Body of pancreas (tissue), 4 donors: ENCODE measurements around the gene TERB1. TPM values are rescaled to one million over a fixed set of nuclear protein-coding genes. Genes with fewer than 3 reads are reported as not detected.

Experiments used
- ATAC-seq: fragments of 150-250 bp; one replicate; pipeline ENCODE4 v1.9.1; 2016
- DNase-seq, 4 donors: peaks; one replicate each; pipeline ENCODE4 v3.0.0-alpha.2; 2019
- H3K27ac ChIP-seq, 4 donors: fragments of 200-600 bp; sonication (generic); 1 replicate in 3 of 4; 2 replicates in 1 of 4; pipeline versions ENCODE4 v1.5.1 to v1.6.1; 2016 to 2019; ENCODE audit warnings: mild to moderate bottlenecking in 1 of 4, mixed read lengths in 1 of 4, moderate library complexity in 1 of 4
- H3K27me3 ChIP-seq, 2 donors: fragments of 200-600 bp; sonication (generic); one replicate each; pipeline ENCODE4 v1.6.0; 2016; ENCODE audit warnings: mild to moderate bottlenecking in 1 of 2
- H3K36me3 ChIP-seq, 2 donors: fragments of 200-600 bp; sonication (generic); replicated peaks in 1 of 2; 2 replicates each; pipeline ENCODE4 v1.5.1; 2016; ENCODE audit warnings: low read depth in 2 of 2; ENCODE audit not compliant: insufficient read depth in 1 of 2
- H3K4me1 ChIP-seq: fragments of 200-600 bp; sonication (generic); one replicate; pipeline ENCODE4 v1.6.0; 2016
- H3K4me3 ChIP-seq, 2 donors: fragments of 200-600 bp; sonication (generic); 1 replicate in 1 of 2; 2 replicates in 1 of 2; pipeline ENCODE4 v1.5.1; 2016 to 2019
- H3K9me3 ChIP-seq, 3 donors: fragments of 200-600 bp; sonication (generic); 1 replicate in 2 of 3; 2 replicates in 1 of 3; pipeline ENCODE4 v1.5.1; 2016
- POLR2A ChIP-seq, 3 donors: fragments of 450-650 bp; IDR thresholded peaks; one replicate each; pipeline ENCODE4 v1.6.1; 2016; ENCODE audit warnings: antibody characterized with exemption in 3 of 3, mild to moderate bottlenecking in 2 of 3
- WGBS, 2 donors: methylation state at CpG; one replicate each; pipeline ENCODE4 v1.1.5; 2017; 5-methylcytosine and 5-hydroxymethylcytosine counted together
- intact Hi-C: fragments of 100-400 bp; cut with DNase I; formaldehyde crosslinking; loops from one replicate; pipeline ENCODE4 v1.15.1; 2023
- total RNA-seq, 2 donors: library from RNA; depleted of rRNA; stranded (reverse); fragments of >200 nt; gene quantifications; one replicate each; pipeline ENCODE4 v1.1.0, GENCODE V29; 2016
- TF ChIP-seq, protein P1 (sequence below), 7 experiments: fragments of 450-650 bp in 4 of 7; fragments of 200-600 bp in 3 of 7; sonication (generic) in 3 of 7; IDR thresholded peaks; one replicate each; pipeline ENCODE4 v1.5.1; 2016 to 2019; ENCODE audit warnings: antibody characterized with exemption in 7 of 7

TERB1 gene
- total RNA-seq, 2 donors from 2014 or later, result not detected

- DNase-seq (no peak), ATAC-seq (no peak)
- intact Hi-C loops, result no loop called here
- Histone ChIP-seq H3K4me3 (no peak overlapping the region), H3K36me3 (no peaks in the 10 kb centered on the region), H3K4me1 (no peaks in the 10 kb centered on the region), H3K27ac (no peak overlapping the region), H3K27me3 (no peaks in the 10 kb centered on the region), H3K9me3 (no peaks in the 10 kb centered on the region)
- TF ChIP-seq, protein P1, sequence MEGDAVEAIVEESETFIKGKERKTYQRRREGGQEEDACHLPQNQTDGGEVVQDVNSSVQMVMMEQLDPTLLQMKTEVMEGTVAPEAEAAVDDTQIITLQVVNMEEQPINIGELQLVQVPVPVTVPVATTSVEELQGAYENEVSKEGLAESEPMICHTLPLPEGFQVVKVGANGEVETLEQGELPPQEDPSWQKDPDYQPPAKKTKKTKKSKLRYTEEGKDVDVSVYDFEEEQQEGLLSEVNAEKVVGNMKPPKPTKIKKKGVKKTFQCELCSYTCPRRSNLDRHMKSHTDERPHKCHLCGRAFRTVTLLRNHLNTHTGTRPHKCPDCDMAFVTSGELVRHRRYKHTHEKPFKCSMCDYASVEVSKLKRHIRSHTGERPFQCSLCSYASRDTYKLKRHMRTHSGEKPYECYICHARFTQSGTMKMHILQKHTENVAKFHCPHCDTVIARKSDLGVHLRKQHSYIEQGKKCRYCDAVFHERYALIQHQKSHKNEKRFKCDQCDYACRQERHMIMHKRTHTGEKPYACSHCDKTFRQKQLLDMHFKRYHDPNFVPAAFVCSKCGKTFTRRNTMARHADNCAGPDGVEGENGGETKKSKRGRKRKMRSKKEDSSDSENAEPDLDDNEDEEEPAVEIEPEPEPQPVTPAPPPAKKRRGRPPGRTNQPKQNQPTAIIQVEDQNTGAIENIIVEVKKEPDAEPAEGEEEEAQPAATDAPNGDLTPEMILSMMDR (IDR thresholded peaks at IDR 0.05), result no peak
- TF ChIP-seq POLR2A (IDR thresholded peaks at IDR 0.05), result no peak
Measured at GRCh38 chr16:66776457-66776856, 24.9 kb downstream of the TERB1 start.

- DNase-seq (no peak), ATAC-seq (no peak)
- Histone ChIP-seq H3K27ac (no peak overlapping the region), H3K9me3 (no peaks in the 10 kb centered on the region), H3K27me3 (no peaks in the 10 kb centered on the region), H3K4me3 (no peak overlapping the region), H3K36me3 (no peaks in the 10 kb centered on the region), H3K4me1 (no peaks in the 10 kb centered on the region)
- intact Hi-C loops, result no loop called here
- 74 to 83% methylated on average over 2 of the region's 2 CpGs for WGBS, 2 donors
- TF ChIP-seq, protein P1 (IDR thresholded peaks at IDR 0.05), result no peak
- no peak for TF ChIP-seq POLR2A (IDR thresholded peaks at IDR 0.05)
Measured at GRCh38 chr16:66774981-66775380, 26.4 kb downstream of the TERB1 start.

DNA sequence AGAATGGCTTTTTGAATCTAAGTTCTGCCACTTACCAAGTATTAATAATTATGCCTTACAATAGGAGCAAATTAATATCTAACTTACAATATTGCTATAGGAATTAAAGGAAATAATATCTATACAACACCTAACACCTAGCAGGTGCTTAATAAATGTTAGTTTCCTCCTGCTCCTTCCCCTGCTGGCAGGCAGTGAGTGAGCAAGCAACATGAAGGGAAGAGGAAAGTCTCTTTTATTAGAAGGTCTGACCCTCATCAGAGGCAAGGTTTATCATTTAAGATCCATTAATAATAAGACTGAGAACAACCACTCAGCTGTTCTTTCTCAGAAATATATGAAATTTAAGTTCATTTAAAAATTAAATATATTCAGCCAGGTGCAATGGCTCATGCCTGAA lies 43.3 kb downstream of the TERB1 start:
- ATAC-seq, result no peak
- no peaks in the 10 kb centered on the region for H3K27me3 ChIP-seq
- H3K9me3 ChIP-seq, result no peaks in the 10 kb centered on the region
- DNase-seq, result no peak
- no peaks in the 10 kb centered on the region for H3K4me1 ChIP-seq
- H3K36me3 ChIP-seq, result no peaks in the 10 kb centered on the region
- intact Hi-C loops, result no loop called here
- no peak overlapping the region for H3K4me3 ChIP-seq
- no peak overlapping the region for H3K27ac ChIP-seq
- no peak for TF ChIP-seq POLR2A (IDR thresholded peaks at IDR 0.05)
- TF ChIP-seq, protein P1 (IDR thresholded peaks at IDR 0.05), result no peak

DNA sequence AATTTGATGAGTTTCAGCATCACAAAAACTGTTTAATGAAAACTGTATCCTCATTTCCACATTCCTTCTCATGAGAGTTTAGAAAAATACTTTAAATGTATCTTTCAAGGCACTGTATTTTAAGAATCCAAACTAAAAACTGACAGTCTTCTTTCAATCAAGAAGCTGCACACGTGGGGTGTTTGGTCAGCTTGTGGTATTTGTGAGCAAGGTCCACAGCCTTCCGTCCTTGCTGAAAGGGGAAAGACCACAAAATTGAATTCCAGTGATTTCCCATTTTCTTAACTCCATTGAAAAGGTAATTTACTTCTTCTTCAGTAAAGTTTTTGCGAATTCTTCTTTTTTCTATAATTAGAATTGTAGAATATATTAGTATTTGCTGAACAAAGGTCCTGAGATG lies 46.6 kb downstream of the TERB1 start:
- DNase-seq (no peak), ATAC-seq (no peak)
- H3K27me3 ChIP-seq, result no peaks in the 10 kb centered on the region
- no peak overlapping the region for H3K4me3 ChIP-seq
- H3K9me3 ChIP-seq, result no peaks in the 10 kb centered on the region
- WGBS, 2 donors, result 35 to 59% methylated on average over 3 of the region's 3 CpGs
- intact Hi-C loops, result no loop called here
- TF ChIP-seq, protein P1 (IDR thresholded peaks at IDR 0.05), result no peak
- TF ChIP-seq POLR2A (IDR thresholded peaks at IDR 0.05), result no peak
- H3K27ac ChIP-seq, result no peak overlapping the region
- no peaks in the 10 kb centered on the region for H3K36me3 ChIP-seq
- H3K4me1 ChIP-seq, result peaks cover 16% of the 10 kb centered on the region

GRCh38 chr16:66754211-66754610 lies 47.2 kb downstream of the TERB1 start:
- DNase-seq (no peak), ATAC-seq (no peak)
- TF ChIP-seq, protein P1 (IDR thresholded peaks at IDR 0.05), result no peak
- no peak for TF ChIP-seq POLR2A (IDR thresholded peaks at IDR 0.05)
- intact Hi-C loops, result no loop called here
- H3K4me3 ChIP-seq, result no peak overlapping the region
- H3K27ac ChIP-seq, result no peak overlapping the region
- peaks cover 22% of the 10 kb centered on the region for H3K4me1 ChIP-seq
- H3K9me3 ChIP-seq, result no peaks in the 10 kb centered on the region
- no peaks in the 10 kb centered on the region for H3K36me3 ChIP-seq
- no peaks in the 10 kb centered on the region for H3K27me3 ChIP-seq
- 82 to 83% methylated on average over 2 of the region's 2 CpGs for WGBS, 2 donors
